Colon (tissue), 2 donors: ENCODE measurements around the gene GPI.

ENCODE experiments used
- FAIRE-seq: peaks from 2 replicates; lab custom pipeline; 2012; peaks lifted over from hg19 to GRCh38; lab: Jason Lieb, UNC
- donor health status: control.
- donor health status: control.

The GPI gene

DNA sequence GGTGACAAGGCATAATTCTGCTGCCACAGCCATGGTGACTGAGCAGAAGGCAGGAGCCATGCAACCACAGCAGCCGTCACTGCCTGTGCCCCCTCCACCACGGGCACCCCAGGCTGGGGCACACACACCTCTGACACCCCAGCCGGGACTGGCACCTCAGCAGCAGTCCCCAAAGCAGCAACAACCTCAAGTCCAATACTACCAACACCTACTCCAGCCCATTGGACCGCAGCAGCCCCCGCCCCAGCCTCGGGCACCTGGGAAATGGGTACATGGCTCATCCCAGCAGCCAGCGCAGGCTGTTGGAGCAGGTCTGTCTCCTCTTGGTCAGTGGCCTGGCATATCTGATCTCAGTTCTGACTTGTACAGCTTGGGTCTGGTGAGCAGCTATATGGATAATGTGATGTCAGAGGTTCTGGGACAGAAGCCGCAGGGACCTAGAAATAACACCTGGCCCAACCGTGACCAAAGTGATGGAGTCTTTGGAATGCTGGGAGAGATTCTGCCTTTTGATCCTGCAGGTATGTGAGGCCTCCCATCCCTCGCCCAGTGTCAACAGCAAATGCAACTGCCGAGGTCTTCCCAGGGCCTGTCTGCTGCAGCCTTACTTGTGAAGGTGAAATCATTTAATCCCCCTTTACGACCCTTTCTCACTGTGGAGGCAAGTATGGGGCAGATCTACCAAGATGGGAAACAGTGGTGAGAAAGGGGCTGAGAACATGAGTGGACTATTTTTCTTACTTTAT, 22.9 kb upstream of the GPI start:
- FAIRE-seq = no peak

DNA sequence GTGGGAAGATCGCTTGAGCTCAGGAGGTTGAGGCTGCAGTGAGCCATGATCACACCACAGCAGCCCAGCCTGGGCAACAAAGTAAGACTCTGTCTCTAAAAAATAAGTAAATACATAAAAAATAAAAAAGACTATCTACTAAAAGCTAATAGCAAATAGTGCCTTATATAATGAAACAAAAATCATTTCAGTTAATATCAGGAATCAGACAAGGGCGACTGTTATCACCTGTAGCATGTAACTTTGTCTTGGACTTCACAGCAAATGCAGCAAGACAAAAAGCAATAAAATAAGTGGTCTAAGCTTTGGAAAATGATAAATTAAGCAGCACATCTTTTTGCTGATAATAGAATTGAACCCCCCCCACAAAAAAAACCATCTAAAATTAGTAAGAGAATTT, 21.2 kb upstream of the GPI start:
- FAIRE-seq = no peak

DNA sequence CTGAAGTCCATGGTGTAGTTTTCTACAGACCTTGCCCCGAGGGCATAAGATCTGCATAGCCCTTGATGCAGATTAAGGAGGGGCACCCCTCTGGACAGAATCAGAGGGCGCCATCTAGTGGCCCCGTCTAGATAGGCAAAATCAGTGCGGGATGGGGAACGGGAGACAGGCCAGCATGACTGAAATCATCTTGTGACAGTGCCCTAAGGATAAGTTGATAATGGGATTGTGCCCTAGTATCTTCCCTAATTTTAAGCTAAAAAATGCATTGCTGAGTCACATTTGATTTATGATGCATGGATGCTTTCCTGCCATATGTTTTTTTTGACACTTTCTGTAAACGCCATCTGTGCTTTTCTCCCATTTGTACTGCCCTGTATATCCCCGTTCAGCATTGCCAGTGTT, 19.0 kb upstream of the GPI start:
- FAIRE-seq = no peak

DNA sequence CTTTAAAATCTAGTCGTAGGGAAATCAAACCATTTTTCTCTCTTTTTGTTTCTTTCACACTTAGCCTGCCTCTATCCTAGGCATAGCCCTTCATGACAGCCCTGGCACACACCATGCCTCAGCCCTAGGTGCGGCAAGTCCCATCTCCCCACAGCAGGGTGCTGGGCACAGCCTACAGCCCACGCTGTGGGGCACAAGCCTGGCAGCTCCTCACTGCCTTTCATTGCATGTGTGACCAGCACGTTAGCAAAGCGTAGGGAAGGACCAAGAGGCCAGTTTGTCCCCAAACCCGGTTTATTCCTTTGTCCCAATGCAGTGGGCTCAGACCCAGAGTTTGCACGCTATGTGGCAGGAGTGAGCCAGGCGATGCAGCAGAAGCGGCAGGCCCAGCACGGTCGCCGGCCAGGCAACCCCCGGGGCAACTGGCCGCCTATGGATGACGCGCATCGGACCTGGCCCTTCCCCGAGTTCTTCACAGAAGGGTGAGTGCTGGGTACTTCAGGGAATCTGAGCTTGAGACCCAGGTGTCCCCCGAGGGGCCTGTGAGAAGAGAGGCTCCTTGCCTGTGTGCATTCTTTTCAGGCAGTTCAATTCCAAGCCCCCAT, 17.3 kb upstream of the GPI start:
- FAIRE-seq = no peak

DNA sequence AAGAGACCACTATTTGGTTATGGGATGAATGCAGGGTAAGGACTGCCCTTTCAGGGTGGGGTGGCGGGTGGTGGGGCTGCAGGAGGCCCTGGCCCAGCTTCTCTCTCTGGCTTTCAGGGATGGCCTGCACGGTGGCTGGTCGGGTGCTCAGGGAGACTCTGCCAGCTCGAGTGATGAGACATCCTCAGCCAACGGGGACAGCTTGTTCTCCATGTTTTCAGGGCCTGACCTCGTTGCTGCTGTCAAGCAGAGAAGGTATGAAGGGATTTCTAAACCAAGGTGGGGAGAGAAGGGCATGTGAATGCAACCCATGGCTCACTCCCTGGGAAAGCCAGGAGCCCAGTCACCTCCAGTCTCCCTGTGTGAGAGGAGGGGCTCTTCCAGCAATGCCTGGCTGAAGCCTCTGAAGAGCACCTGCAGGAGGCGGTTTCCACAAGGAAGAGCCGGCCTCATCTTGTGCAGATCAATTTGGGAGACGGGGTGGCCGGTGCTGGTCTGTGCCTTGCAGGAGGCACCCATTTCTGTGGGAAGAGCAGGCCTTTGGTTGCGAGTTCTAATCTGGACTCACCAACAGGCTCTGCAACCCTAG, 16.0 kb upstream of the GPI start:
- no peak for FAIRE-seq

DNA sequence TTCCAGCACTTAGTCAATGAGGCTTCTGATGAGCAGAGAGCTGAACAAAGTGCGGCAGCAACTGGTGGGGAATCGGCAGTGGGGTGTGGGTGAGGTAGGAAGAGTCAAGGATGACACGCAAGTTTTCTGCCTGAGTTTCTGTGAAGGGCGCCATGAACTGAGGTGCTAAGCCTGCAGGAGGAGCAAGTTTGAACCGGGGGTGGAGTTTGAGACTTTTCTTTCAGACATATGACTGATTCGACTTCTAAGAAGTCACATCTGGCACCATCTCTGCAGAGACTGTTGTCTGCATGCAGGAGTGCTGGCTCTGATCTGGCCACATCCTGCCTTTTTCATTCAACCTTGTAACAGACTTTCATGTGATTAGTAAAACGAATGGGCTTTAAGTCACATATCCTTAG, 14.8 kb upstream of the GPI start:
- no peak for FAIRE-seq

DNA sequence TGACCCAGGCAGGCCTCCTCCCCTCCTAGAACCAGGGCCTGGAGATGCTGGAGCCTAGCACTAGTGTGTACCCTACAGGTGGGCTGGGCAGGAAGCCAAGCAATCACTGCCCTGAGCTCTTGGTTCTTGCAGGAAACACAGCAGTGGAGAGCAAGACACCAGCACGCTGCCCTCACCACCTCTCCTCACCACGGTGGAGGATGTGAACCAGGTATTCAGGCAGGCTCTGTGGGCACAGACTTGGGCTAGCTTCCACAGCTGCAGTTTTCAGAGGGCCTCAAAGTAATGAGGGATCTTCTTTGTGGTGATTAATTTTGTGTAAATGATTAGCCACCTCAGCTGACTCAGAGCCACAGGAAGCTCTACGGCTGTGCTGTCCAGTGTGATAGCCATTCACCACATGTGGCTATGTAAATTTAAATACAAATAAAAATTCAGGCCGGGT, 13.6 kb upstream of the GPI start:
- FAIRE-seq = no peak

DNA sequence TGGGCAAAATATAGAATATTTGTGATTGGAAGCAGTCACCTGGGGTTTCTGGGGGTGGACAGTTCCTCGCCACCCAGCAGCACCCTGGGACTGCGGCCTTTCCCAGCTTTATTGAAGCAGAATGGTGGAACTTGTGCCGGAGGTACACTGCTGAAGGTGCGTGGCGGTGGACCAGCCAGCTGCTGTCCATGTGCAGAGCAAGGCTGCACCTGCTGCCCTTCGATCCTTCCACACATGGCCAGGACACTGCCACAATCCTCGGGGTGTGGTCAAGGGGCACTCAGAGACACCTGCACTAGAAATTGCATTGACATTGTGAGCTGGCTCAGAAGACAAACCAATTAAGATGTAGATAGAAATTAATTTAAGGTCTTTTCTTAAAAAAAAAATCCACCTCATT, 11.4 kb upstream of the GPI start:
- FAIRE-seq = no peak

DNA sequence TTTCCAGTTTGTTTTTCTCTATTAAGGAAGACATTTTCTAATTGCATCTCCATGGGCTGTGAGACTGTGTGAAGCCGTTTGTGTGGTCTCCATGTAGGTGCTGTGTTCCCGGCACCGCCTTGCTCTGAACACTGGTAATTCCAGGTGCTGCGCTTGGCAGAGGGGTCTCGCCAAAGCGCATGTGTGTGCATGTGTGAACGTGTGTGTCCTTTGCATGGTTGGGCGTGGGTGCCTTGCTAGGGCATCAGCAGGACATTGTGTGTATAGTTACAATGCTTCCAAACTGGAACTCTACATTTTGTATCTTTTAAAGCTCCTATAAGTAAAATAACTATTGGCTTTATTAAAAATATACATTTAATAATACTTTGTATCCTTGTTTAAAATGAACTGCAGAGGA, 9.8 kb upstream of the GPI start:
- FAIRE-seq = no peak

DNA sequence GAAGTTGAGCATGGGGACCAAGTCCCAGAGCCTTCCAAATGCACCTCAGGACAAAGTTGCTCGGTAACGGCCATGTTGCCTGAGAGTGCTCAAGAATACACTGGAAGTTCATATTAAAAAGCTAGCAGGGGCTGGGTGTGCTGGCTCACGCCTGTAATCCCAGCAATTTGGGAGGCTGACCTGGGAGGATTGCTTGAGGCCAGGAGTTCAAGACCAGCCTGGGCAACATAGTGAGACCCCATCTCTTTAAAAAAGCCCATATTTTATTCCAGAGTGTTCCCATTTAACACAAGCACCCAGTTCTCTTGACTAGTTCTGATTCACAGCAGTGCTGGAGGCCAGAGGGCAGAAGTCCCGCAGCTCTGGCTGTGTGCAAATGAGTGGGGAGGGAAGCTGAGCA, 8.1 kb upstream of the GPI start:
- no peak for FAIRE-seq

DNA sequence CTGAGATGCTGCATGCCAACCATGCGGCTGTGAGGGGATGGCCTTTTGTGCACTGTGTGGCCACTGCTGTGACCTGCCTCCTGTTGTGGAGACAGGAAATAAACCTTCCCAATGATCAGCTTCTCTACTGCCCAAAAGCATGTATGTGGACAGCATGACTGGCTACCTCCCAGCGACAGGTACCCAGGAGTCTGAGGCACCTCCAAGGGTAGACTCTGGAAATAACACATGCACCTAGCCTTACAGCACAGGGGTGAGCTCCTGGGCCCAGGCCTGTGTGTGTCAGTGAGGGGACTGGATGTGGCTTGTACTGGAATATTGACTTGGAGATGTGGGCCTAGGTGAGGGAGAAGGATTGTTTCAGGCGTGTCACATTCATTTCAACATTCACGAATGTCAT, 7.6 kb upstream of the GPI start:
- FAIRE-seq = no peak

DNA sequence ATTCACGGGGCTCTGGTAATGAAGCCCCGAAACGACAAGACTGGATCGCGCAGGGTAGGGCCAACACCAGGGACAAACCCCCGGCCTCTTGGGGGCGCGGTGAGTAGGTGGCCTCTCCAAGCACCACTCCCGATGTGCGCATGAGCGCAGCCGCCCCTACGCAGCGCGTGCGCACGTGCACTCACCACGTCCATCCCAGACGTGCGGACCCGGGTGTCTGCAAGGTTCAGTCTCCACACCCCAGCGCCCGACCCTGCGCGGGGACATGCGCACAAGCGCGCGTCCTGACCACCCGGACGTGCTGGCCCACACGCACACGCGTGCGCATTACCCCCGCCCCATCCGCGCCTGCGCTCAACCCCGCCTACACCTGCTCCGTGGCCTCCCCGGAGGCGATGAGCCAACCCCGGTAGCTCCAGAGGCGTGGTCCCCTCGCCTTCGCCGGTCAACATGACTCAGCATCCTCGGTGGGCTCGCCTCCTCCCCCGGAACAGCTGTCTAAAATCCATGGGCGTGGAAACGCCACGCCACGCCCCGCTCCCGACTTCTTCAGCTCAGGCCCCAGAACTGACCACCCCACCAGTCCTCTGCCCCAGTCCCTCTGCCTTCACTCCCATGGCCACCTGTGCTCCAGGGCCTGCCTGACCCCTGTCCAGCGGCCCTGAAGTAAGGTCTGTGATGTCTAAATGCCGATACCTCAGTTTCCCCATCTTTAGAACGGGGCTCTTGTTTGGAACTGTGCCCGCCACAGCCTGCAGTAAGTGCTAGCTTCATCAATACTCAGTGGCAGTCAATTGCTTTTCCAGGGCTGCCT, 5.6 kb upstream of the GPI start:
- no peak for FAIRE-seq

DNA sequence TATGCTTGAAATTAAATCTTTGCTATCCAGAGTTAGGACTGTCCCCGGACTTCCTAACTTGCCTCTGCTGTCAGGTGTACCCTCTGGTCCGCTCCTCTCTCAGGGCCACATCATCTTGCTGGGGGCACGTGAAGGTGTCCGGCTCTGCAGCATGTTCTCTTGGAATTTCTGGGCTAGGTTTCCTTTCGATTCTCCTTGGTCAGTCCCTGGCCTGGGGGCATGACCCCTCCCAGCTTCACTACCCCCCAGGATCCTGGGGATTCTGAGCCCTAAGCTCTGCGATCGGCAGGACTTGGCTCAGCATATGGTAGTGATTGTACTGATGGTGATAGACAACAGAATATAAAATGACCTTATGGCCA, 5.1 kb upstream of the GPI start:
- no peak for FAIRE-seq

DNA sequence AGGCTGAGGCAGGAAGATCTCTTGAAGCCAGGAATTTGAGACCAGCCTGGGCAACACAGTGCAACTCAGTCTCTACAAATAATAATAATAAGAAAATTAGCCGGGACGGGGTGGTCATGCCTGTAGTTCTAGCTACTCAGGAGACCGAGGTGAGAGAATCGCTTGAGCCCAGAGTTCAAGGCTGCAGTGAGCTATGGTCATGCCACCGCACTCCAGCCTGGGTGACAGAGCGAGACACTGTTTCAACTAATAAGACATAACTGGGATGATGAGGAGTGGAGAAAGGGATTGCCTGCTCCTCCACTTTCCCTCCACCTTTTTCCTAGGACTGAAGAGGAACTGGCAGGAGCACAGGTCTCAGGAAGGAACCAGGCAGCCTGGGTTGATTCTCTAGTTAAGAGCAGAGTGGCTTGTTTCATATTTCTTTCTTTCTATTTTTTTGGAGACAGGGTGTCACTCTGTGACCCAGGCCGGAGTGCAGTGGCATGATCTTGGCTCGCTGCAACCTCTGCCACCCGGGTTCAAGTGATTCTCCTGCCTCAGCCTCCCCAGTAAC, 4.6 kb upstream of the GPI start:
- no peak for FAIRE-seq

DNA sequence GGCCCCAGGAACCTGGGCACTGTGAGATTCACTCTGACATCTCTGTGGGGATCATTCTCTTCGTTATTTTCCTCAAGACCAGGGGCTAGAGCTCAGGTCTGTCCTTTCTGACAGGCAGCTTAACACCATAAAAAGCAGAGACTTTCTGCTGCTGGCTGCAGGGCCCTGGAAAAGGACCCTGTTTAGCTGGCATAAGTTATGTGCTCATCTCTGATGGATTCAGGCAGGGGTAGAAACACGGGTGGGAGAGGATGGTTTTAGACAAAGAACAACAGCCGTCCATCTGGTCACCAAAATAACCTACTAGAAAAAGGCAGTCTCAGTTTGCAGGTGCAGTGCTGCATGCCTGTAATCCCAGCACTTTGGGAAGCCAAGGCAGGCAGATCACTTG, 2.3 kb upstream of the GPI start:
- FAIRE-seq = no peak

DNA sequence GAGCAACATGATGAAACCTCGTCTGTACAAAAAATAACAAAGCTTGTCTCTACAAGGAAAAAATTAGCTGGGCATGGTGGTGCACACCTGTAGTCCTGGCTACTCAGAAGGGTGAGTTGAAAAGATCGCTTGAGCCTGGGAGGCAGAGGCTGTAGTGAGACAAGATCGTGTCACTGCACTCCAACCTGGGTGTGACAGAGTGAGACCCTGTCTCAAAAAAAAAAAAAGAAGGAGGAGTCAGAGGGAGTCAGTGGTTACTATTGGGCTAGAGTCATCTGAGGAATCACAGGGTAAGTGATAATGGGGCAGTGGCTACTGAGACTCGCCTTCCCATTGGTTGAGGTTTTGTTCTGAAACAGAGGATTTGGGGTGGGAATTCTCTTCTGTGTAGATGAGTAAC, 1.9 kb upstream of the GPI start:
- FAIRE-seq = no peak

DNA sequence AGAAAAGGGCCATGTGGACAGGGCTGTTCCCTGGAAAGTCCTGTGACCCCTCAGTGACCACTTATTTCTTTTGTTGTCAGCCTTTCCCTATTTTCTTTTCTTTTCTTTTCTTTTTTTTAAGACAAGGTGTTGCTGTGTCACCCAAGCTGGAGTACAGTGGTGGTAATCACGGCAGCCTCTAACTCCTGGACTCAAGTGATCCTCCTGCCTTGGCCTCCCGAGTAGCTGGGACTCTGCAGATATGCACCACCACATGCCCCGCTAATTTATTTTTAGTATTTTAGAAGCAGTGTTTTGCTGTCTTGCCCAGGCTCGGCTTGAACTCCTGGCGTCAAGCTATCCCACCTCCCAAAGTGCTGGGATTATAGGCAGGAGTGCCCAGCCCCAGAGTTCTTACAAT, 1.1 kb upstream of the GPI start:
- no peak for FAIRE-seq

DNA sequence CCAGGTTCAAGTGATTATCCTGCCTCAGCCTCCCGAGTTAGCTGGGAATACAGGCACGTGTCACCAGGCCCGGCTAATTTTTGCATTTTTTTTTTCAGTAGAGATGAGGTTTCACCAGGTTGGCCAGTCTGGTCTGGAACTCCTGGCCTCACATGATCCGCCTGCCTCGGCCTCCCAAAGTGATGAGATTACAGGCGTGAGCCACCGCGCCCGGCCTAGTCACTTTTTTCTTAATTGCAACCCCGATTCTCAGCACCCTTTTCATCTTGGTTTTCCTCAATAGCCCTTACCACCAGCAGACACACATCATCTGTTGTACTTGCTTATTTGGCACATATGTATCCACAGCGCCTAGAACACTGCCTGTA, 550 bp upstream of the GPI start:
- FAIRE-seq = no peak

DNA sequence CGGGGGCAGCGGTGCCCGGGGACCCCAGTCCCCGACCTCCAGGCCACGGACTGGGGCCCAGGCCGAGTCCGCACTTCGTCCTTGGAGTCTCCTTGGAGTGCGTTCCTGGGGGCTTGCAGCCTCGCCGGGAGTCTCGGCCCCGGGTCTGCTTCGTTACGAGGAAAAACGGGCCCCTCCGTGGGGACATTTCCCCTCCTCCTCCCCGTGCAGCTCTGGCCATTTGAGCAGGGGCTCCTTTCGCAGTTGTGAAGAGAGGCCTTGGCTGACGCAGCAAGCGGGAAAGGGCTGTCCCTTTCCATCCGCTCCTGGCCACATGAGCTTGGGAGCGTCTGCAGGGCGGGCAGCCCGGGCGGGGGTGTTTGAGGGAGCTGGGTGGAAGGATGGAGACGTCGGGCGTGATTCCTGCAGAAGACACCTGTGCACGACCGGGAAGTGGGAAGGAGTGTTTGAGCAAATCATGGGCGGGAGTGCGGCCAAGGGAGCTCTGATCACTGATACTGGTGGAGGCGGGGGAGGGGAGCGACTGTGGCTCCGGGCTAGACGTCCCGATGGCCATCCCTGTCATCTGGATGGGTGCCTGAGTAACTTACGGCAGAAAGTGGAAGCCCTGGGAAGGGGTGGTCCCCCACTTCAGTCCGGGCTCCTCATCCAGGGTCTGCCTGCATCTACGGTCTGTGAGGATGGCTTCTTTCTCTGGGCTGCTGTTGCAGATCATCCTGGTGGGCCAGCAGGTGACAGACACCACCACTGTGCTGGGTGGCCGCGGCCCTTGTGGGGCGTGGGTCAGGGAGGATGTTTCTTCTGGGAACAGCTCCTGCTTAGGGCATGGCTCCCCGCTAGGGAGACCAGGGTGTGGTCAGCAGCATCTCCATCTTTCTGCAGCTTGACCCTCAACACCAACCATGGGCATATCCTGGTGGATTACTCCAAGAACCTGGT, 736 bp downstream of the GPI start:
- no peak for FAIRE-seq

DNA sequence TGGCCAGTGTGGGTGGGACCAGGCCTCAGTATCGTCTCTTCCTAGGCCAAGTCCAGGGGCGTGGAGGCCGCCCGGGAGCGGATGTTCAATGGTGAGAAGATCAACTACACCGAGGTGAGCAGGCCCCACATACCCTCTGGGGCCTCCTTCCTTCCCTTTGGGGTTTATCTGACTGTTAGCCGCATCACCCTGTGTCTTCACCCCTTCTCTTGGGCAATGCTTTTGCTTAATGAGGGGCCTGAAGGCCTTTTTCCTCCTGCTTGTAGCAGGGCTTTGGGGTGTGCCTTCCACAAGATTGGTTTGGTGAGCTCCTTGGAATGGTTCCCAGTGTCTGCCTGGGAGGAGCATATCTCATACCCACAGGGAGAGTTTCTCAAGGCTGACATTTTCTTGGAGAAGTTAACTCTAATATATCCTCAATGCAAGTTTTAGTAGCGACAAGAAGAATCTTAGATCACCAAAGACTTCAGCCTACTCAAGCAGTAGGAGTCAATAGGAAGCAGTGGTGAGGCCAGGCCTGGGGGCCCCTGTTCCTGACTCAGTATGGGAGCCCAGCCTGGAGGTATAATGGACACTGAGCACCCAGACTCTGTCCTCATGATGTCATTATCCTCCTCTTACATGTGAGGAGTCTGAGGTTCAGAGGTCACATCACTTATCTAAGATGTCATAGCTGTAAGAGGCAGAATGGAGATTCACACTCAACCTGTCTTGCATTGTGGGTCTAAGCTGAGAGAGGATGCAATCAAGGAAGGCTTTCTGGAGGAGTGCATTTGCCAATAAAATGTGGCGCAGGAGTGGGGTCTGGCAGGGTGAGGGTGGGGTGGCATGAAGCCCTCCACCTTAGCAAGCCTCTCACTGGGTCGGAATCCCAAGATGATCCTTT, 2.0 kb downstream of the GPI start:
- FAIRE-seq = no peak

DNA sequence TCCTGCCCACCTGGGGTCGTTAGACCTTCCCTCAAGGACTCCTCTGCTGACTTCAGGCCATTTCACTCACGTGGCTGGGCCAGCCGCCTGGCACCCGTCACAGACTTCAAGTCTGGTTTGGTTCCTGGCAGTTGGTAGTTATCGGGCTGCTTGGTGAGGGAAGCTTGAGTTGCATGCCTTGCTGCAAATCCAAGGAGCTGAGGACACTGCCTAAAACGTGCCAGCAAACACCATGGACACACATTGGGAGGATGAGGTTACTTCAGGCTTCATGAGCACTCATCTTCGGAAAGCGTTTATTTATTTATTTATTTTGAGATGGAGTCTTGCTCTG, 2.6 kb downstream of the GPI start:
- FAIRE-seq = no peak
